ENCODE measurements around the gene GRIPAP1.

GRIPAP1 gene

DNA sequence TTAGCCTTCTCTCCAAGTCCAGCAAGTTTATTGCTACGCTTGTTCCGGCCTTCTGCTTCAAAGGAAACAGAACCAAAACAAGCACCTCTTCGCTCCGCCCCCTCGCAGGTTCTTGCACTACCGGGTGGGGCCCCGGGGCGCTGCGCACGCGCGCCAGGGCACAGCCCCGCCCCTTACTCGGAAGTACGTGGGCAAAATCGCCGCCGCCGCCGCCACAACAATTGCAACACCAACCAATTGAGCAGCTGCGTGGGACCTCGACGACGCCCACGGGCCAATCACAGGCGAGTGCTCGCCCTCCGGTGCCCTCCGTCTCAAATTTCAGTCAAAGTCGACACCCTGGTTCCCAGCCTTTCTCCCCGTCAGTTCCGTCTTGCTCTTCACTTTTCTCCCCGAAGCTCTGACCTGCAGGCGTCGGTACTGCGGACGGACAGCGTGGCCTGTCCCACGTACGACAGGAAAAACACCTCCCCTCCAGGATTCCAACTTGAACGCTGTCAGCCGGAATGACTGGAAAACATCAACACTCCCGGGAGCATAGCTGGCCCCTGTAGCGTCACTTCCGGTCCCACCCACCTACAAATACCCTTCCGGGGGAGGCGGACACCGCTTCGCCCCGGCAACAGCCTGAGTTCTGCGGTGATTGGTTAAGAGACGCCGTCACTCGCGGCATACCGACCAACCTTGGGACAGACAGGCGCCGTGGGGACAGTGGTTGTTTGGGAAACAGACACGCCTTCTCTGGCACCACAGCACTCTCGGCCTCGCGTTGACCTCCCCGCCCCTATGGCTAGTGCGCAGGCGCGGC is 44.0 kb downstream of the GRIPAP1 start:
- DNase-seq, result peak; percentile 98

DNA sequence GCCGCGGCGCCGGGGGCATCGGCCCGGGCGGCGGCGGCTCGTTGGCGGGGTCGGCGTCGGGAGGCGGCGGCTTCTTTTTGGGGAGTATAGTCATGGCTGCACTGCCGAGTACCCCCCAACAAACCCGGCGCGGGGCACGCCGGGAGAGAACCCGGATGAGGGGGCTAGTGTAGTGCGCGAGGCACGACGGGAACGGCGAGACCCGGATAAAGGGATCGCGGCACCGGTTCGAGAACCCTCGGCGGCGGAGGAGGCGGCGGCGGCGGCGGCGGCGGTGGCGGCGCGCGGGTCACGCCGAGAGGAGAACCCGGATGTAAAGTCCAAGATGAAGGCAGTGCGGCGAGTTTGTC is 44.6 kb downstream of the GRIPAP1 start, which contains the start of gene OTUD5:
TSS of gene OTUD5 (minus strand) at position 131 of the 350 bp plus-strand sequence. CDS start at position 94, 37 bp downstream.
- DNase-seq, result peak; percentile 85

DNA sequence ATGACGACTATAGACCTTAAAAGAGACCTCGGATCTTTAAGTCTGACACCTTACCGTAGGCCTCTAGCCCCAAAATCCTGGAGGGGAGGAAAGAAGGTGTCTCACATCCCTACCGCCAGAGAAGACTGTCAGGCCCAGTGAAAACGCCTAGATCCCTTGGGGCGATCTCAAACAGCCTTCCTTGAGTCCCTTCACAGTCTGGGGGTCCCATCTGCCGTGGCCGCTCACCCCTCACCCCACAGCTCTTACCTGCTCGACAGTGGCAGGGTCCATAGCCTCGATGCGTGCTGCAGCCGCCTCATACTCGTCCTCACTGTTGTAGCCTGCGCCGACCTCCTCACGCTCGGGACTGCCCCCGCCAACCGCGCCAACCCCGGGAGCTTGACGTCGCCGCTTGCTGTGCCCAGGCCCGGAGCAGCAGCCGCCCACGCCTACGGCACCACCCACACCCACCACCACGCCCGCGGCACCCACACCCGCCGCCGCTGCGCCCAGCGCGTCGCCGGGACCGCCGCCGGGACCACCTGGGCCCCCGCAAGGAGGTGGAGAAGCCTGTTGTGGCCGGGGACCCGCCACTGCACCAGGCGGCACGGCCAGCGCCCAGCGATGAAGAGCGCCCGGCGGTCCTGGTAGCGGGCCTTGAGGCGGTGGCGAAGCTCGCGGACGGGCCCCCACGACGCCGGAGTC is 45.2 kb downstream of the GRIPAP1 start:
- DNase-seq, result peak; percentile 75

DNA sequence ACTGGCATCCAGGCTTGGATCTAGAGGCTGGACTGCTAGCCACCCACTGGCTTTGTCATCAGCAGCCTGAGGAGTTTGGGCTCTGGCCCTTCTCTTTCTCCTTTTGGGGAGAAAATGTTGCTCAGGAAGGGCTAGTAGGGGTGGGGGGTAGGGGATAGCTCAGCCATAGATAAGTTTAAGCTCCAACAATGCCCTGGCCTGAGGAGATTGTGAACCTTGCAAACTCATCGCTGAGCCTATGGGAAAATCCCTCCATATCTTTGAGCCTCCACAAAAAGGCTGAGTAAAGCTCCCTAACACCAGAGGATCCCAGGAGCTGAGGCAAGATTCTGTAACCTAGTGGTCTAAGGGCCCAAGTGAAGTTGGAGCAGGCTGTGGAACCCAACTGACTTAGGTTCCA is 53.5 kb downstream of the GRIPAP1 start:
- DNase-seq, result no peak

DNA sequence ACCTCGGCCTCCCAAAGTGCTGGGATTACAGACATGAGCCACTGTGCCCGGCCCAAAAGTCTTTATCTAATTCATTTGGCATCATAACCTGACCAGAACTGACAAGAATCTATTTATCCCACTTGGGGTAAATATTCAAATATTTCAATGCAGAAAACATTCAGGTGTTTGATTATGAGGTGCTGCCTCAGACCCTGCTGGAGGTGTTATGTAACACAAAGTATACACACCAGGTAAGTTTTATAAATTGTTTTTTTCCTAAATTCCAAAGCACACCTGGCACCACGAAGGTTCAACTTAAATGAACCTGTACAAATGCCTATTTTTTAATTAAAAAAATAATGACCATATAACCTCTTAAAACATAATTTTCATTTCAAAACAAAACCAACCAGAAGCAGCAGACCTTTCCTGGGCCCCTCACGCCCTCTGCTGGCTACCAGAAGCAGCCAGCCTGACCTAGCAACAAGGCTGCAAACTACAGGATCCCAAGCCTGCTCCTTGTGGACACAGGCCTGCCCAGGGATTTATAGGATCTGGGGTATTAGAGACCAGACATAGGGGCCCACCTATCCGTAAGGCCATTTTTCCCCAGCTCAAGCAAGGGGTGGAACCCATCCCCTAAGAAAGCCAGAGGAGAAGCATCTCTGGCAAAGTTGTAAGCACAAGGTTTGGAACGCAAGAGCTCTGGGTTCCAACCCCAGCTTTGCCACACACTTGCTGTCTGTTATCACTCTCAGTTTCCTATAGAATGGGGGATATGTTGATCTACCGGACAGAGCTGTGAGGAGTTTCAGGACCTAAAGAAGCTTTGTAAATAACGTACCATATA is 56.3 kb downstream of the GRIPAP1 start:
- DNase-seq, result peak; percentile 61

DNA sequence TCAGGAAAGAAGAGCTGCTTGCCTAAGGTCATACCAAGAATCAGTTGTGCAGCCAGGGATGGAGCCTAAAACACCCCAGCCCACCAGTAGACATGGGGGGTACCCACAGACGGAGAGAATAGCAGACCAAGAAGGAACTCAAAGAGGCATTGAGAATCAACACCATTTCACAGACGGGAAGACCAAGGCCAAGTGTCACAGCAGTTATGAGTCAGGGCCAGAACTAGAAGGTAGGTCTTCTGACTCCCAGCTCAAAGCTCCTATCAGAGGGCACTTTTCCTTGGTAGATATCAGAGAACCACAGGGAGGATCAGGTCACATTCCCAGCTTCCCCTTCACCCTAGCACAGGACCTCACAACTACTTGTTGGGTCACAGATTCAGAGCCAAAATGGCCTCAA is 59.2 kb downstream of the GRIPAP1 start:
- no peak for DNase-seq

DNA sequence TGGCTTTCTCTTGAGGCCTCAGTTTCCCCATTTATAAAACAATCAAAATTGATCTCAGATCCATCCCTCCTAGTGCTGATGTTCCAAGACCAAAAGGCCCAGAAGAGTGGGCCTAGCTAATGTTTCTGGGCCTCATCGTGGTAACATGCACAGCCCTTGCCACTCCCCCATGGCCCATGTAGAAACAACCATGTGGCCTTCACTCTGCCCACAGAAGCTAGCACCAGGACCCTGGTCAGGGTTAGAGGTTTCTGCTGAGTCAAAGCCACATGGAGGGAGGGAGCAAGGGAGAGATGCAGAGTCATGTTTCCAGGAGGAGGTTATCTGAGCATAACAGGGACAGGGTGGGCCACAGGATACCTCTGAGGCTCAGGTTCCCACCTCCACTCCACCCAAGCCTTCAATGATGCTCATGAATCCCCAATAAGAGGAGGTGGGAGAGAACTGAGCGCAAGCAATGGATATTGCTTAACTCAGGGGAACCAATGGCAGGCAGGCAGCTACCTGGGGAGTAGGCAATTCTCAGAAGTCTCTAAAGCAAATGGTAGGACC is 61.6 kb downstream of the GRIPAP1 start:
- DNase-seq, result no peak

DNA sequence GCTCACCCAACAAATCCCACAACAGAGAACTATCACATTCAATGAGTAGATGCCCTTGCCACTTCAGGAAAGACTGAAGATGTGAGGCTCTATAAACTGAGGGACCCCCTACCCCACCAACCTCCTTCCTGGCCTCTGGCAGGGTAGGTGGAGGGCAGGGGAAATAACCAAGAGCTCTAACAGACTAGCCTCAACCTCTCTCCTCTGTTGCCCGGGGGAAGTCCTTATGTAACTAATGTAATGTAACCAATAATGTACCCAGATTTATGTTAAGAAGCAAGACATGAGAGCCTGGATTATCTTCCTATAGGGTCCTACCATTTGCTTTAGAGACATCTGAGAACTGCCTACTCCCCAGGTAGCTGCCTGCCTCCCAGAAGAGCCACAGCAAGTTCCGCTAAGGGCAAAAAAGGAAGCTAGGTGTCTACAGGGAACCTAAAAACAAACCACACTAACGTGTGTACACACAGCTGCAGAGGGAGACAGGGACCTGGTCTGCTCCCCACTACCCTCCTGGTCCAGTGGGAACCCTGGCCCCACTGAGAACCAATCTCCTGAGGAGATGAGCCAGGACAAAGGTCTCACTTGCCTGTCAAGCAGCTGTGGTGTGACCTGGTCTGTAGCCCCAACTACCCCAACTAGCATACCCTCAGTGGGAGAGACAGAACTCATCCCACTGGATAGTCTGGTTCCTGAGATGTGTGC is 62.4 kb downstream of the GRIPAP1 start:
- DNase-seq, result peak; percentile 71

DNA sequence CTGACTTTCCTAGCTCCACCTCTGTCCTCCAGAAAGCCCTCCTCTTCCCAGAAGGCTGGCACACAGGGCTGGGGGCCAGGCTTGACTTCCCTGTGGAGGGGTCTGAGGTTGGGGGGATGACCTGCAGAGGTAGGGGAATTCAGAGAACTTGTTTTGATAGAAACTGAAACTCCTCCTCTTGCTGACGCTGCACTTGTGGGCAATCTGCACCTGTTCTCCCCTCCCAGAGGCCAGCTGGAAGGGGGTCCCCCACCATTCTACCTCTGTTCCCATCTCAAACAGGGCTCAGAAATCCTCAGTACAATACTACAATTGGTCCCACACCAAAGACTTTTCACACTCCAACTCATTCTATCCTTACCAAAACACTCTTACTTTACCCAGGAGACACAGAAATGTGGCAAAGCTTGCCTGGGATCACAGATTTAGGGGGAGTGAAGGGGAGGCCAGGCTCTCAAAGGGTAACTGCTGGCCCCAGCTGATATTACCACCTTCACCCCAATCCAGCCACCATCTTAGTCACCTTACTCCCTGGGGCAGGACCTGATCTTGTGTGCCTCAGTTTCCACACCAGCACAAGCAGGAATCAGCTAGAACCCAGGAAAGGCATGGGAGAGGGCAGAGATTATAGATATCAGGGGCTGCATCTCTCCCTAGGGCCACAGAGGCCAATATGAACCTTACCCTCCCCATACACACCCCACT is 63.2 kb downstream of the GRIPAP1 start:
- peak; percentile 93 for DNase-seq

DNA sequence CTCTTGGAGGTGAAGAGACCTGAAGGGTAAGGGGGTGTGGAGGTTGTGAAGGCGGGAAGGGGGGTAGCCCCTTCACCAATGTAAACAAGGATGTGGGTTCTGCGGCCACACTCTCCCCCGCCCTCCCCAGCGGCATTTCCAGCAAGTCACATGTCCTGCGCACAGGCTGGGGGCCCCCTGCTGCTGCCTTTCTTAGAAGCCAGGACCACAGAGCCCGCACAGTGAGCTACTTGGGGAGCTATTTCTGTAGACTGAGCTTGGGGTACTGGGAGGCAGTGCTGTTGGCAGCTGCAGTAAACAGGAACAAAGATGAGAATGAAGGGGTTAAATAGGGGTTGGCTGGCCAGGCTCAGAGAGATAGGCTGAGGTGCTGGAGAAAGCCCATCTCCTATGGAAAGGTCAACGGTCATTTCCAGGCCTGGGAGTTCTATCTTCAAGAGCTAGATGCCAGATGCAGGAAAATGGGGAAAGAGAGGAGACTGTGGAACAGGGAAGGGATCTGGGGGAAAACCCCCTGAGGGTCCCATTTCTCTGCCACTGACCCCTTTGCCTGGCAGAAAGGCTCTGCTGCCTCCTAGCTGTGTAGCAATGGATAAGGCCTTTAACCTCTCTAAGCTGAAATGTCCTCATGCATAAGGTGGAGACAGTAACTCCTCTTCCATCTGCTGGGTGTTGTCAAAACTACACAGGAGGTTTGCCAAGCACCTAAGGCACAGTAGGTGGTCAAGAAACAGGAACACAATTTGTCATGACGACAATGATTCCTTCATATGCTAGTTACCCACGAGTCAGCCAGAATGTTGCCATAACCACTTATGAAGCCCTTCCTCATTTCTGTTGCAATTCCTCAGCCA is 64.8 kb downstream of the GRIPAP1 start:
- peak; percentile 96 for DNase-seq

DNA sequence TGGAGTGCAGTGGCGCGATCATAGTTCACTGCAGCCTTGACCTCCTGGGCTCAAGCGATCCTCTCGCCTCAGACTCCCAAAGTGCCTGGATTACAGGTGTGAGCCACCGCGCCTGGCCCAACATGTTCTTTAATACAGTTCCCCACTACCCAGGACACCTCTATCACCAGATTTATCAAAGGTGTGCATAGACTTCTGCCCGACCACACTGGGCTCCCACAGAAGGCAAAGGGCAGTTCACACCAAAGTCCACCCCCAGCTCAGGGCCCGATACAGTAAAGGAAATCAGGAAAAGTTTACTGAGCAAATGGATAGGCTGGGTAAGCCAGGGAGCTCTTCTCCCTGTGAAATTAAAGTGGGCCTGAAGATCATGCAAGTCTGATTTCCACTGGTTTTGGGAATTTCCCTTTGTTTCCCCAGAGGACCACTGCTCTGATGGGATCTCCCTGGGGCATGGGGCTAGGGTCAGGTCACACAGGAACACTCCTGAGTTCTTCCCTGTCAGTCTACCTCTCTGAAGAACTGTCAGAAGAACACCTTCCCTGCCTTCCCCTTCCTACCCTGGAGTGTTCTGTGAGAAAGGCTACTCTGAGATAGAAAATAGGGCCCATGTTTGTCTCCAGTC is 65.5 kb downstream of the GRIPAP1 start:
- DNase-seq, result no peak

DNA sequence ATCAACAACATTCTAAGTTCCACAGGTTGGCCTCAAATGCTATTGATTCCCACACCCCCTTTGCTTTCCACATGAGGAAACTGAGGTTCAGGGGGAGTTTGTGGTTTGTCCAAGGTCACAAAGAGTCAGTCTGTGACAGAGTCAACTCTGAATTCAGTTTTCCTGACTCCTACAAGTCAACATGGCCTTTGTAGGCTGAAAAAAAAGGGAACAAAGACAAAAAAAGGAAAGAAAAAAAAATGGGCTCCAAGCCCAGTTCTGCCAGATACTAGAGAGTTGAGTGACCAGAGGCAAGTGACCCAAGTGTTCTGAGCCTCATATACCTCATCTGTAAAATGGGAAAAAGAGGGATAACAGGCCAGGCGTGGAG is 66.8 kb downstream of the GRIPAP1 start:
- DNase-seq, result no peak

DNA sequence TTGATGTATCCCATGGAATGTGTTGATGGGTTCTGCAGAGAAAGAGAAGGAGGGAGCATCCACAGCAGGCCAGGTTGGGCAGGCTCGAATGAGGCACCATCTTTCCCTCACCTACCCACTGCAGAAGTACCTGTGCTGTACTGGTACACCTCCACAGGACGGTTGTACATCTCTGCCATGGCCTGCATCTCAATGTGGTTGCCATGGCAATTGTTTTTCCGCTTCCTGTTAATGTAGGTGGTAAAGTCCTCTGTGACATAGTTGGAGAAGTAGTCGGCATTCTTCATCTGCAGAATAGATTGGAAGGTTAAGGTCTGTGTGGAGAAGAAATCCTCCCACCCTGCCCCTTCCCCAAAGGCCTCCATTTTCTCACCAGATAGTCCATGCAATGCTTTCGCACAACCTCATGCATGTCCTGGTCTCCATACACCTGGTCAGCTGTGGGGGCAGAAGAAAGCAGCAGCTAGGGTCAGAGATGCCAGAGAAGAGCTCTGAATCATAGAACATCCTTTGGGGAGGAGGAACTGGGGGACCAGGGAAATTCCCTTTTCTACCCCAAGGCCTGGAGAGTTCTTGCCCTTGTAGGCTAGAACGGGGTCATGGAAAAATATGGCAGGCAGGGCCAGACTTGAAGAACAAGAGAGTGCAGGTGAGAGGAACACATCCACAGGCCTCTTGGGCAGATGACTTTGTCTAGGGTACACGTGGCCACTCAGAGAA is 67.3 kb downstream of the GRIPAP1 start:
- DNase-seq, result peak; percentile 72

DNA sequence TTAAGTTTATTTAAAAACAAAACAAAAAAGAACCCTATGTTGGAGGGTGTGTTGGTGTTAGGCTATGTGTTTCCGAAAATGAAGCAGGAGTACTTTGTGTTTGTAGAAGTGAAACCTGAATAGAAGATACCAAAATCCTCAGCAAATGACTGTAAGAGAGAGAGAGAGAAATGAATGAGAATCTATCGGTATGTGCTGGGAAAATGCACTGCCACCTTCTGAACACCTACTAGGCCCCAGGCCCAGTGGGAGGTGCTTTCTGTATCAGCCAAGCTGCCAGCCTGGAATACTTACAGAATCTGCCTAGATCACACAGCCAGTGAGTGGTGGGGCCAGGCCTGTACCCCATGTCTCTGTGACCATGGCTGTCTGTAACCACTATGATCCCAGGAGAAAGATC is 68.3 kb downstream of the GRIPAP1 start:
- no peak for DNase-seq

DNA sequence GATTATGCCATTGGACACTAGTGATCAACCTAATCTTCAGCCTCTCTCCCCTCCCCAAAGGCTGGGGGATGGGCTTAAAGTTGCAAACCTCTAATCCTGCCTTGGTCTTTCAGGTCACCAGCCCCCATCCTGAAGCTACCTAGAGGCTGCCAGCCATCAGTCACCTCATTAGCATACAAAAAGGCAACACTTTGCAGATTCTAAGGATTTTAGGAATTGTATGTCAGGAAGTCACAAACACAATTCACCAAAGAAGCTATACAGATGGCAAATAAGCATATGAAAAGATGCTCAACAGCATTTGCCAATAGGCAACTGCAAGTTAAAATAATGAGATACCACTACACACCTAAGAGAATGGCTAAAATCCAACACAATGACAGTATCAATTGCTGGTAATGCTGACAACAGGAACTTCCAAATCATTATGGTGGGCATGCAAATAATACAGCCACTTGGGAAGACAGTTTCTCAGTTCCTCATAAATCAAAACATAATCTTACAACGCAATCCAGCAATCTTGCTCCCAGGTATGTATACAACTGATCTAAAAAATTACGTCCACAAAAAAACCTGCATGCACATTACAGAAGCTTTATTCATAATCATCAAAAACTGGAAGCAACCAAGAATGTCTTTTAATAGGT is 74.2 kb downstream of the GRIPAP1 start:
- DNase-seq, result no peak

DNA sequence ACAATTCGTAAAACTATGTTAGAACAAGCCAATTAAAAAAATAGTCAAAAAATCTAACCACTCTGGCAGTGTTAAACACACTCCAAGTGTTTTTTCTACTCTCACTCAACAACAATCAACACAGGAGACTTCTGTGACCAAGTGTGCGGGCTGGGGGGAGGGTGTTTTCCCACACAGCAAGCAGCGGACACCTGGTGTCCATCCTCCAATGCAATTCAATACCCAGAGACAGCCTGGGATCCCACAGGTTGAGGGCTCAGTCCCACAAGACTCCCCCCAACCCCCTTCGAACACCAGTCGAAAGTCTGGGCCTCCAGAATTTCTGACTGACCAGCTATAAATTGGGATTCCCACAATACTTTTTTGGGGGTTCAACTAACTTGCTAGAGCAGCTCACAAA is 74.9 kb downstream of the GRIPAP1 start:
- DNase-seq, result no peak

DNA sequence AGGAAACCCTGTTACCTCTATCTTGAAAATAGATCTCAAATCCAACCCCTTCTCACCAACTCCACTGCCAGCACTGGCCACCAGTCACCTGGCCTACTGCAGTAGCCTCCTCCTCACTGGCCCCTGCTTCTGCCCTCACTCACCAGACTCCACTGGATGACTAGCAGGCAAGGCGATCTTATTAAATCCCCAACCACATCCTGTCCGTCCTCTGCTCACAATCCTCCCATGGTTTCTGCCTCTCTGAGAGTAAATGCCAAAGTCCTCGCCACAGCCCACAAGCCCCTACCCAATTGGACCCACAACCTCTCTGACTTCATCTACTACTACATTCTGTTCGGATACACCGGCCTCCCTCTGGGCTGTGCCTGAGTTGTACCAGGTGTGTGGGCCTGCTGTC is 77.8 kb downstream of the GRIPAP1 start:
- DNase-seq, result no peak

DNA sequence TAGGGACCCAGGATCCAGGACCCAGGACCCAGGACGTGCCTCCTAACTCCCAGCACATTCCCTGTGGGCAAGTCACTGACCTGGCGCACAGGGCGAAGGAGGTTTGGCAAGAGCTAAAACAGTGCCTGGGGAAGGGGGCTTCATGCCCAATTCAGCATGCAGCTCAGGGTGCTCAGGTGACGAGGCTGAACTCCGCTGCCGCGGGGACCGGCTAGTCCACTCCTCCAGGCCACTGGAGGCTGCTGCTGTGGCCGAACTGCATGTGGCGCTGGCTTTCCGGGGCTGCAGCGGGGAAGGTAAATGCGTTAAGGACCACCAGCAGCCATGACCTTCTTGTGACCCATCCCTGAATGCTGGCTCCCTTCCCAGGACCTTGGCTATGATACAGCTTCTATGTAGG is 78.3 kb downstream of the GRIPAP1 start:
- no peak for DNase-seq

Data from CD4-positive, alpha-beta T cell treated with Interleukin-15 for 1 hour (primary cell).